GM19193 (cell line): ENCODE data around the gene PWWP2B.

Source experiments
- POLR2A ChIP-seq: IDR thresholded peaks from 4 replicates; pipeline ENCODE4 v1.6.1; 2011; ENCODE audit not compliant: insufficient read depth, insufficient read length; ENCODE audit errors: extremely low read depth

The PWWP2B gene

DNA sequence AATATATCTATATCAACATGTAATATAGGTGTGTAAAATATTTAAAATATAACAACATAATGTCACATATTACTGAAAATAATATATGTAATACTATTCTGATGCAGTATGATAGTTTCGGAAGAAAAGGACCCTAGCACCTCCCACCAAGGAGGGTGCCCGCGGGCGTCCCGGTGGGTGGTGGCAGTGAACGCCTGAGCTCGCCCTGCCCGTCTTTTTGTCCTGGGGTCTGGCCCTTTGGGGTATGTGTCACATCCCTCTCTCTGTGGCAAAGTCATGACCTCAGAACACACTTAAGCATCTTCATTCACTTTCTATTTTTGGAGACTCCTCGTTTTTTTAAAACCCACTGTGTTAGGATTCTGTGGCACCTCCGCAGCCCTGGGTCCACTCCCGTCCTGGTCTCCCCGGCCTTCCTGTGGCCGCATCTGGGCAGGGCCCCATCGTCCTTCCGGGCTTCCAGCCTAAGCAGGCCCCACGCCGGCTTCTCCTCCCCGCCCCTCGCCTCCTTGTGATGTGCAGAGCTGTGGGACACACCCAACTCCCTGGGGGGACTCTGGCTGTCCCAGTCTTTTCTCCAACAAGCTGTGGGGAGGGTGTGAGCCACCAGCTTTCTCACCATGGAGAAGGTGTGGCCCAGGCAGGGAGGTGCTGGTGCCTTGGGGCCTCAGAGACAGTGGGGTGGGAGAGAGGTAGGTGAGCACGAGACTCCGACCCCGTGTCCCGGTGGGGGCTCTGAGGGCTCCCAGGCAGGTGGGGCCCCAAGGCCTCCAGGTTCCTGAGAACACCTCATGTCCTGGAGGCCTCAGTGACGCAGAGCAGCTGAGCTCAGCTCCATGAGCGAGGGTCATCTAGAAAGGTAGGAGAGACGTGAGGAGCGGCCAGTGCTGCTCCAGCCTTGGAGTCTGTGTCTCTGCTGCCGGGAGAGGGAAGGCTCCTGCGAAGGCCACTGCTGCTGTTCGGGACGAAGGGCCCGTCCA lies 16.5 kb downstream of the PWWP2B start:
- no peak for TF ChIP-seq POLR2A

DNA sequence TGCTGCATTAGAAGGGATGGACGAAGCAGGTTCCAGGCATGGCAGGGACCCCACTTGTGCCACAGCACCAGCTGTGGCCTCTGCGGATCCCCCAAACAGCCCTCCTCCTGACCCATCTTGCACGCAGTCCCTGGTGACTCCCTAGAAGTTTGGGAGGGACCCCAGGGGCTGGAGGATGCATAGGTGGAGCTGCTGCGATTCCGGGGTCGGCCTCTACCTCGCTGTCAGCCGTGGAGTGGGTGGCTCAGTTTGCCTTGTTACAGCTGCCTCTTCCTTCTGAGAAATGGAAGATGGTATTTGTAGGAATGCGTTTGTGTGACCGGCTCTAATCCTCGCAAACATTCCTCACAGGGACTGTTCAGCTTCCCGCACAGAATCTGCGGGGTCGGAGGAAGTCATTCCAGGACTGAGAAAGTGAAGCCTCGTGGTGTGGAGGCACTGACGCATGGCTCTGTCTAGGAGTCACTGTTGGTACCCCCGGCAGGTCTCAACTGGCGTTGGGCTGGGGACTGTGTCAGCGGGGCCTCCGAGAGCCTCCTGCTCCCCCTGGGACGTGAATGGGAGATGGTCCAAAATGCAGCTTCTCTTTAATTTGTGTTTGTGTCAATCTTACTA lies 17.5 kb downstream of the PWWP2B start:
- TF ChIP-seq POLR2A: no peak

DNA sequence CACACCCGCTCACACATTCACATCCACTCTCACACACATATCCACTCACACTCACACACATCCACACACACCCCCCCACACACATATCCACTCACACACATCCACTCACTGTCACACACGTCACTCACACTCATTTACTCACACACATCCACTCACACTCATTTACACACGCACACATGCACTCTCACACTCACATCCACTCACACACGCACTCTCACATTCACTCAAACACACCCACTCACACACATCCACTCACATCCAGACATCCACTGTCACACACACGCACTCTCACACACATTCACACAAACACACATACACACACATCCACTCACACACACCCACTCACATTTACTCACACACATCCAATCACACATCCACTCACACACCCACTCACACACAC lies 18.3 kb downstream of the PWWP2B start:
- TF ChIP-seq POLR2A: no peak

DNA sequence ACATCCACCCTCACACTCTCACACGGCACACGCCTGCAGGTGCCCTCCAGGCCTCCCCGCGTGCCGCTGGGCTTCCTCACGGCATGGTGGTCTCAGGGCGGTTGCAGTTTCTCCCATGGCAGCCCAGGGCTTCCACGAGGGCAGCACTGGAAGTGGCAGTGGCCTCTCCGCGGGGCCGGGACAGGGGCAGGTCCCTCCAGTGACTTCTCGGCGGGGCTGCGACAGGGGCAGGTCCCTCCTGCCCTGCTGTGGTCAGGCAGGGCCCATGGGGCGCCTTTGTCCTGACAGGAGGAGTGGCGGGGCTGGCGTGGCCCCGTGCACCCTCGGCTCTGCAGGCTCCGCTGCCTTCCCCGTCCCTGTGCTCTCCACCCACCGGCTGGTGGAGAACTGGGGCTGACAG lies 19.0 kb downstream of the PWWP2B start:
- TF ChIP-seq POLR2A: no peak

DNA sequence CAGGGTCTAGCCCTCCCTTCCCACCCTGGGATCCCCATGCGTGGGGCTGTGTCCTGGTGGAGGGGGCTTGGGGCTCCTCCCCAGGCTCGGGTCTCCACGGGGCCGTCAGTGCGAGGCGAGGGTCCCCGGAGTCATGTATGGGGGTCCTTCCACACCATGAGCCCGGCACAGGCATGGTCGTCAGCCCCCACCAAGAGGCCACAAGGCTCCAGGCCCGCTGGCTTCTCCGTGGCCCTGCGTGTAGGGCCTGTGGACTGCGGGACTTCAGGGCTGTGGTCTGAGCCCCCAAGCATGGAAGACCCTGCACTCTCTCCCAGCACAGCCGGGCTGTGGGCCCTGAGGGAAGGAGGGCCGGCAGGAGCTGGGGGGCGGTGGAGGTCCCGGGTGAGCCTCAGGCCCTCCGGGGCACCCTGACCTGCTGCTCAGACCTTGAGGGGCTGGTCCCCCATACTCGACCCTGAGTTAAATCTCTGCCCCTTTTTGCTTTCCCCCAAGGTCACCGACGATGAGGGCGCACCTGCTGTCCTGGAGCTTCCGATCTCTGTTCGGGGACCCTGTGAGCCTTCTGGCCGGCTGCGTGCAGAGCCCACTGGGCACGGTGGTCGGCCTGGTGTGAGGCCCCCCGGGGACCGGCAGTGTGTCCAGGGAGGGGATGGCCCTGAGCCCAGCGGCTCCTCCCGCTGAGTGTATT lies 19.7 kb downstream of the PWWP2B start:
- no peak for TF ChIP-seq POLR2A

DNA sequence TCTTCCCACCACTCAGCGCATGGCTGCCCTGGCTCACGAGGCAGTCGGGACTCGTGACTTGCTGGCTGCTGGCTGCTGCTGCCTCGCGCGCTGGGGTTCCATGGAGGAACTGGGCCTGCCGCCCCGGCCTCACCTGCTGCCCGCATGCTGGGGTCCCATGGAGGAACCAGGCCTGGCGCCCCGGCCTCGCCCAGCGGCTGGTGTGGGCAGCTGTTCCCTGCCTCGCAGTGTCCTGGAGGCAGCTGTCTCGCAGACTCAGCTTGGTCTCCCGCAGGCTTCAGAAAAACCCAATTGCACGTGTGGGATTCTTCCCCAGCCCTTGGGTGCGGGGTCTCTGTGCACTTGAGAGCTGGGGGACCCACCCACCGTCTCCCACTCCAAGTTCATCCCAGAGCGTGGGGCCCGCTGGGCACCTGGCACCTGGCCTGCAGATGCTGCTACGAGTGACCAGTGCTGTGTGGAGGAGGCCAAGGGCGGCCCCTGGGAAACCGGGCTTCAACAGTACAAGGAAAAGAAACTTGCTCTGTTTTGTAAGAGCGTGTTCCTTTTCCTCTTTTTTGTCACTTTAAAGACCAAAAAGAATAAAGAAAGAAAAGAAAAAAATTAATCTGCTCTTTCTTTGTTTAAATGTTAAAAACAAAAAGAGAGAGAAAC lies 20.4 kb downstream of the PWWP2B start:
- no peak for TF ChIP-seq POLR2A

DNA sequence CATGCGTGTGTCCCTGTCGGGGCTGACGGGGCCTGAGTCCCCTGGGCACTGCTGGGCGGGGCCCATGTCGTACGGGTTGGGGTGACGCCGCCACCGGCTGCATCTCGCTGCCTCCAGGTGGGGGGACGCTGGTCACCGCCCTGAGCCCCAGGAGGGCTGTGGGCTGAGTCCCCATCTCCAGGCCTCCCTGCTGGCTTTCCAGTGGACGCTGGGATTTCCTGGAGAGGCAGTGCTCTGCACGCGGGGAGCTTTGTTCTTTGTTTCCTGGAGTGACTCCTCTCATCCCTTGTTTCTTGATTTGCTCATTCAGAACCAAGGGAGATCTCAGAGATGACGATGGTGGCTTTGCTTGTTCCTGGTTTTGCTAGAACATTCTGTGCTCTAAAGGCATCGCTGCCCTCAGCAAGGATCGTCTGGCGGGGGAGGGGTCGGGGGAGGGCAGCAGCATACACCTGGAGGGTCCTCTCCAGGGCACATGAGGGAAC lies 21.0 kb downstream of the PWWP2B start:
- TF ChIP-seq POLR2A: no peak

DNA sequence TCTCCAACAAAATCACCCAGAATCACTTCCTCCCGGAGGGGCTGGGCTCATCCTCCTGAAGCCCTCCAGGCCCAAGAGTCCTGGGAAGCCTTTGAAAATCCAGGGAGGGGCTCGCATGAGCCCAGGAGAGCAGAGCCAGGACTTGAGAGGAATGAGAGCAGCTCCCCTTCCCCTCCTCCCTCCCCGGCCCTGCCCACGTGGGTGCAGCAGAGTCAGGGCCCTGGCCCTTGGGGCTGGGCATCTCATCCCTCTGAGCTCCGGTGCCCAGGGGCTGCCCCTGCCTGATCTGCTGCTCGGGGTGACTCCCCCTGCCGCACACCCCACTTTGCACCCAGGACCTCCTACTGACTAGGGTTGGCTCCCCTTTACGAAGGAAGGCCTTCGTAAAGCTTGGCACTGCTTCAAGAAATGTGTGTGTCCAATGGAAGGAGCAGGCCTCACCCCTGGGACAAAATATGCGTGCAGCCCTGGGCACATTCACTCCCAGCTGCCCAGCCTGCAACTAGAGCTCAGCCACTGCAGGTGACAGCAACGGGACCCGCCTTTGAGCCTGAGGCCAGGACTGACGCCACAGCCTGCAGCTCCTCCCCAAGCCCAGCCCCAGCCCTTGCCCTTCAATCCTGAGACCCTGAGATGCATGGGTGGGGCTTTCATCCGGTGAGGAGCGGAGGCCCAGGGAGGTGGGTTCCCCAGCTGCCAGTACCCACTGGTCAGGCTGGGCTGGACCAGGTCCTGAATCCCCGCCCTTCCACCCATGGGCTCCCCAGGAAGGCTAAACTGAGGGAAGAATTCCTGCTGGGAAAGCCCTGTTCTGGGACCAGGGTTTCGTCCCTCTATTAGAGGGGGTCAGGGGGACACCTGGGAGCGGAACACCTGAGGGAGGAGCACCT lies 21.8 kb downstream of the PWWP2B start:
- TF ChIP-seq POLR2A: no peak

DNA sequence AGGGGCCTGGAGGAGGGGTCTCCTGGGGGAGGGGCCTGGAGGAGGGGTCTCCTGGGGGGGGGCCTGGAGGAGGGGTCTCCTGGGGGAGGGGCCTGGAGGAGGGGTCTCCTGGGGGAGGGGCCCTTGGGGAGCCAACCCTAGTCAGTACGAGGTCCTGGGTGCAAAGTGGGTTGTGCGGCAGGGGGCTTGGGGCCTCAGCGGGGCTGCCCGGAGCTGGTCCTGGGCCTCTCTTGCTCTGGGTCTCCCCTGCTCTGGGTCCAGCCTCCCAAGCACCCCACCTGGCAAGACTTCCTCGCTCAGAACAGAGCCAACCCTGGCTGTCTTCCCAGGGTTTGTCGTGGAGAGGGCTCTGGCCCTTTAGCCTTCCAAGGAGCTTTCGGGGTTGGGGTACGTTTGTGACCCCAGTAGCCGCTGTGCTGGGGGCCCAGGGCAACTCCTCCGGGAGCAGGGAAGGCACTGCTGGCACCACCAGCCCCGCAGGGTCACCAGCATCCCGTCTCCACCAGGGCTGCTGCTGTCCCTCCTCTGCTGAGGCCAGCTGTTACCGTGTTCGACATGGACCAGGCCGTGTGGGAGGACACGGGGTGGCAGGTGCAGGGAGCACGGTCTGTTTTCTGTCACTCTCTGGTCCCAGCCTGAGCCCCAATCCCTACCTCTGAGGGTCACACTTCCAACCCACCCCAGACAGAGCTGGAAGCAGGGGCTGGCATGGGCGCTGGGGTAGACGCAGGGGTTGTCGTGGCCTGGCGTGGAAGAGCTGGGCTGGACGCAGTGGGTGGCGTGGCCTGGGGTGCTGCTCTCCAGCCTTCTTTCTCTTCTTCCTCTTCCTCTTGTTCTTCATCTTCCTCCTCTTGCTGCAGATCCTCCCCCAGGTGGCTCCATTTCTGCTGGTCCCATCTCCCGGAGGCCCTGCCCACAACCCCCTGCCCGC lies 22.8 kb downstream of the PWWP2B start:
- no peak for TF ChIP-seq POLR2A

DNA sequence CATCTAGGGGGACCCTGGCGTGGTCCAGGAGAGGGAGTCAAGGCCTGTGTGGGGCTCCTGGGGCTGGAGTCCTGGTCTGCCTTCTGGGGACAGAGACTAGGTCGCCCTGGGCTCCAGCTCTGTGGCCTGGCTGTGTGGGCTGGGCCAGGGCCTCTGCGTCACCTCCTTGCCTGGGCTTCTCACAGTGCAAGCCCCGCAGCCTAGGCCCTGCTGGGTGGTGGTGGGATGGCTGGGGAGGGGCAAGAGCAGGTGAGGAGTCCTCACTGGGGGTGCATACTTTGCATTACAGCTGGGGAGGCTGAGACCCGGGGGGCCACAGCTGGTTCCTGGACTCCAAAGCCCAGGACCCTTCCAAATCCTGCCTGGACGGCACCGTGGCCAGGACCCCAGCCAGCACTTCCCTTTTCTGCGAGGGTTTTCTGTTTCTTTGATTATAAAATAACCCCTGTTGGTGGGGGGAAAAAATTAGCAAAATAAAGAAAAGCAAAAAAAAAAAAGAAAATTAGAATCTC lies 23.5 kb downstream of the PWWP2B start:
- no peak for TF ChIP-seq POLR2A

DNA sequence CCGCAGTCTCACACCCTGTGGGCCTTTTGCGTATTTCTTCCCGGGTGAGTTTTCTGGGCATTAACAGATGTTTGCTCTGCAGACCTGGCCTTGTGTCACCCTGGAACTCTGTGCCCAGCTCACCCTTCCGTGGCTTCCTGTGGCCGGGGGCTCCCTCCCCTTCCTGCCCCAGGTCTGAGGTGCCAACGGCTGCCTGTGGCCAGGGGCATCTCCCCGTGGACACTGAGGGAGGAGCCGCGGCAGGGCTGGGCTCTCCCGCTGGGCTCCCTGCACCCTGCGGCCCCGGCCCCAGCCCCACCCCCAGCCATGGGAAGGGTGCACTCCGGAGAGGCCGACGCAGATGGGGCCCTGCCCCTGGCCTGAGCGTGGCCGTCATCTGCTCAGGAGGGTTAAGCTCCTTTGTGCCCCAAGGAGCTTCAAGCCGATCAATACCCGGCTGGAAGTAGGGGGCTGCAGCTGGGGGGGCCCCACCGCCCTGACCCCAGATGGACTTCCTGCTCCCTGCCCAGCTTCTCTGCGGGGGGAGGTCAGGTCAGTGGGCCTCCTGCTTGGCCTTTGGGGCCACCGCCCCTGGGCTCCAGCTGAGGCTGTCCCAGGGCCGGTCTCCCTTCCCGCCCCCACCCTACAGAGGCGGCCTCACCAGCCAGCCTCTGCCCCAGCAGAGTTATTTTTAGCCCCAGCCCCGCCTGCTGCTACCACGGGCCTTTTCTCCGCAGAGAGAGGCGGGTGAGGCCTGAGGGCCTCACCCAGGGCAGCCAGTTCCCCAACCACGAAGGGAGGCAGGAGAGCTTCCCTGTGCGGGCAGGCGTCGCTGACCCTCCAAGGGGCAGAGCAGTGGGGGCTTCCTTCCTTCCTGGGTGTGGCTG lies 24.2 kb downstream of the PWWP2B start:
- no peak for TF ChIP-seq POLR2A
